NCI-H524 treated with DMSO at 0.1 percent for 48 hours (cell line): ENCODE measurements around the gene IRAK3.
"Not testable (repeated sequence)": the region's sequence is repeated elsewhere in the genome, so short reads cannot be mapped to it uniquely, and the experiment has no call there.

ENCODE experiments used
- DNase-seq: peaks from one replicate; lab custom pipeline; 2025; lab: John Stamatoyannopoulos, UW

IRAK3 gene

GRCh38 chr12:66217342-66217917 lies 28.4 kb downstream of the IRAK3 start:
- DNase-seq = no peak

GRCh38 chr12:66228462-66228861 lies 39.4 kb downstream of the IRAK3 start:
- no peak for DNase-seq

- no peak for DNase-seq
These were observed 43.2 kb downstream of the IRAK3 start for GRCh38 chr12:66232263-66232662.

GRCh38 chr12:66234037-66234693 lies 45.2 kb downstream of the IRAK3 start:
- peak; percentile 75 for DNase-seq

GRCh38 chr12:66234773-66235625 lies 46.0 kb downstream of the IRAK3 start:
- DNase-seq = not testable (repeated sequence)

GRCh38 chr12:66235626-66236281 lies 46.7 kb downstream of the IRAK3 start:
- DNase-seq = no peak

GRCh38 chr12:66236282-66236675 lies 47.3 kb downstream of the IRAK3 start:
- DNase-seq = not testable (repeated sequence)

GRCh38 chr12:66236969-66237368 lies 48.0 kb downstream of the IRAK3 start:
- no peak for DNase-seq

- no peak for DNase-seq
These were observed 48.6 kb downstream of the IRAK3 start for GRCh38 chr12:66237505-66238175.

GRCh38 chr12:66239295-66239694 lies 50.3 kb downstream of the IRAK3 start:
- no peak for DNase-seq

GRCh38 chr12:66240096-66240820 lies 51.2 kb downstream of the IRAK3 start:
- DNase-seq = no peak

- no peak for DNase-seq
These were observed 52.3 kb downstream of the IRAK3 start for GRCh38 chr12:66241061-66242043.

GRCh38 chr12:66242311-66242710 lies 53.3 kb downstream of the IRAK3 start:
- no peak for DNase-seq

- no peak for DNase-seq
These were observed 54.9 kb downstream of the IRAK3 start for GRCh38 chr12:66243911-66244310.

GRCh38 chr12:66244446-66244845 lies 55.4 kb downstream of the IRAK3 start:
- no peak for DNase-seq

GRCh38 chr12:66247741-66248140 lies 58.7 kb downstream of the IRAK3 start:
- no peak for DNase-seq

GRCh38 chr12:66251049-66251448 lies 62.0 kb downstream of the IRAK3 start:
- no peak for DNase-seq

GRCh38 chr12:66252771-66253170 lies 63.8 kb downstream of the IRAK3 start:
- no peak for DNase-seq

- DNase-seq = no peak
These were observed 66.7 kb downstream of the IRAK3 start for GRCh38 chr12:66255737-66256136.

- DNase-seq = no peak
These were observed 69.0 kb downstream of the IRAK3 start for GRCh38 chr12:66258011-66258410.
